ENCODE results near the gene ARVCF.

DNA sequence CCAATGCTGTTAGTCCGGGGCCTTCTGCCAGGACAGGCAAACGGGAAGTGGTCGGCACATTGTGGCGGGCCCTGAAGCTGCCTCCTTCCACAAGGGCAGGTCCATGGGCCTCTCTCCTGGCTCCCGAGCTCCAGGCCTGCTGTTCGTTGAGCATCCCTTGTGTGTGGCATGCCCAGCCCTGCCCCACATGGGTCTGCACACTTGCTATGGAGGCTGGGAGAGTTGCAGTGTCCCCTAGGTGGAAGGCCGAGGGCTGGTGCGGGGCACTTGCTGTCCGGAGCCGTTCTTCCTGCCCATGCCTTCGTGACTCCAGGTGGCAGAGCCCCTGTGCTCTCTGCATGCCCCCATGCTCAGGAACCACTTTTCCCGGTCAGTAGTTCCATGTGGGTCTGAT, 37.4 kb upstream of the ARVCF start:
- no peak for TF ChIP-seq EP300 (IDR thresholded peaks at IDR 0.05)
- TF ChIP-seq, protein P1, sequence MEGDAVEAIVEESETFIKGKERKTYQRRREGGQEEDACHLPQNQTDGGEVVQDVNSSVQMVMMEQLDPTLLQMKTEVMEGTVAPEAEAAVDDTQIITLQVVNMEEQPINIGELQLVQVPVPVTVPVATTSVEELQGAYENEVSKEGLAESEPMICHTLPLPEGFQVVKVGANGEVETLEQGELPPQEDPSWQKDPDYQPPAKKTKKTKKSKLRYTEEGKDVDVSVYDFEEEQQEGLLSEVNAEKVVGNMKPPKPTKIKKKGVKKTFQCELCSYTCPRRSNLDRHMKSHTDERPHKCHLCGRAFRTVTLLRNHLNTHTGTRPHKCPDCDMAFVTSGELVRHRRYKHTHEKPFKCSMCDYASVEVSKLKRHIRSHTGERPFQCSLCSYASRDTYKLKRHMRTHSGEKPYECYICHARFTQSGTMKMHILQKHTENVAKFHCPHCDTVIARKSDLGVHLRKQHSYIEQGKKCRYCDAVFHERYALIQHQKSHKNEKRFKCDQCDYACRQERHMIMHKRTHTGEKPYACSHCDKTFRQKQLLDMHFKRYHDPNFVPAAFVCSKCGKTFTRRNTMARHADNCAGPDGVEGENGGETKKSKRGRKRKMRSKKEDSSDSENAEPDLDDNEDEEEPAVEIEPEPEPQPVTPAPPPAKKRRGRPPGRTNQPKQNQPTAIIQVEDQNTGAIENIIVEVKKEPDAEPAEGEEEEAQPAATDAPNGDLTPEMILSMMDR (IDR thresholded peaks at IDR 0.05): no peak
